Measurements from ENCODE around the gene POU6F1.

- no peak for TF ChIP-seq YY1 (IDR thresholded peaks at IDR 0.05; ENCODE audit: low read depth)
- no peak for TF ChIP-seq CEBPB (IDR thresholded peaks at IDR 0.05)
- TF ChIP-seq MAX (IDR thresholded peaks at IDR 0.05), result no peak
Observed at GRCh38 chr12:51156245-51156765, 61.6 kb downstream of the POU6F1 start.

Measured in Ishikawa (cell line).